ENCODE data around the gene ITSN1. TPM values are rescaled to one million over a fixed set of nuclear protein-coding genes. Genes with fewer than 3 reads are reported as not detected.

ITSN1 gene
- total and polyA plus RNA-seq, 2 of the 13 experiments (the other 11 are each of a cell fraction or from before 2014, with no cell fraction given), result 26.1 to 33.8 TPM

DNA sequence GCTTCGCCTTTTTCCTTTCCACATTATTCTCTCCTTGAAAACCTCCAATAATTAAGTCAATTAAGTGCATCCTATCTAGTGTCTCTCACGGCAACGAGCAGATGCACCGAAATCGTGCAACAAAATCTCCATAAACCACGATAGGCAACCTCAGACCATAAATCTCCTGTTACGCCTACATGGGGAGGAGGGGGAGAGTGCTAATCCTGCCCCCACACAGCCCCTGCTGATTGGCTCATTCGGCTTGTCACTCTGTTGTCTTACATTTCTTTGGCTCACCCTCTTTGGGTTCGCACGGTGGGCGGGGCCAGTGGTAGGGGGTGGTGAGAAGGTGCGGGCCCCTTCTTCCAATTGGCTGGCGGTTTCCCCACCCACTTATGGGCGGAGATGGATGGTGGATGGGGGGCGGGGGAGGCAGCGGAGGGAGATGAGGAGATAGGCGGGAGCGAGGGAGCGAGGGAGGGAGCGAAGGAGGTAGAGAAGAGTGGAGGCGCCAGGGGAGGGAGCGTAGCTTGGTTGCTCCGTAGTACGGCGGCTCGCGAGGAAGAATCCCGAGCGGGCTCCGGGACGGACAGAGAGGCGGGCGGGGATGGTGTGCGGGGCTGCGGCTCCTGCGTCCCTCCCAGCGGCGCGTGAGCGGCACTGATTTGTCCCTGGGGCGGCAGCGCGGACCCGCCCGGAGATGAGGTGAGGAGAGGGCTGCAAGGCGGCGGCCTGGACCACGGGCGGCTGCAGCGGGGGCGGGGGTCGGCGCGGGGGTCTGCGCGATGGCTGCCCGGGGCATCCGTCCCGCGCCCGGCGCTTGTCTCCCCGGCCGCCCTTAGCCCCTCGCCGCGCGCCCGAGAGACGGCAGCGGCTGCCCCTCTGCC lies at the start of gene ITSN1 (continued):
- TF ChIP-seq, protein P1, sequence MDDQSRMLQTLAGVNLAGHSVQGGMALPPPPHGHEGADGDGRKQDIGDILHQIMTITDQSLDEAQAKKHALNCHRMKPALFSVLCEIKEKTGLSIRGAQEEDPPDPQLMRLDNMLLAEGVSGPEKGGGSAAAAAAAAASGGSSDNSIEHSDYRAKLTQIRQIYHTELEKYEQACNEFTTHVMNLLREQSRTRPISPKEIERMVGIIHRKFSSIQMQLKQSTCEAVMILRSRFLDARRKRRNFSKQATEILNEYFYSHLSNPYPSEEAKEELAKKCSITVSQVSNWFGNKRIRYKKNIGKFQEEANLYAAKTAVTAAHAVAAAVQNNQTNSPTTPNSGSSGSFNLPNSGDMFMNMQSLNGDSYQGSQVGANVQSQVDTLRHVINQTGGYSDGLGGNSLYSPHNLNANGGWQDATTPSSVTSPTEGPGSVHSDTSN (CRISPR knock-in tag; IDR thresholded peaks at IDR 0.05; ENCODE audit: borderline replicate concordance), result no peak
- TF ChIP-seq NCOR1 (IDR thresholded peaks at IDR 0.05; ENCODE audit: borderline replicate concordance, low read length), result peak; percentile 45; the same call in 1 of the 2 replicates
- TF ChIP-seq ZNF337 (CRISPR knock-in tag; IDR thresholded peaks at IDR 0.05; ENCODE audit: borderline replicate concordance, low read depth), result no peak
- TF ChIP-seq TARDBP (CRISPR knock-in tag; IDR thresholded peaks at IDR 0.05), result peak; percentile 74
- TF ChIP-seq SP2 (CRISPR knock-in tag; IDR thresholded peaks at IDR 0.05), result peak; percentile 83
- TF ChIP-seq PCBP1 (IDR thresholded peaks at IDR 0.05; ENCODE audit: borderline replicate concordance, low read depth, low read length), result no peak; the same call in 1 of the 2 replicates
- TF ChIP-seq, protein P2, sequence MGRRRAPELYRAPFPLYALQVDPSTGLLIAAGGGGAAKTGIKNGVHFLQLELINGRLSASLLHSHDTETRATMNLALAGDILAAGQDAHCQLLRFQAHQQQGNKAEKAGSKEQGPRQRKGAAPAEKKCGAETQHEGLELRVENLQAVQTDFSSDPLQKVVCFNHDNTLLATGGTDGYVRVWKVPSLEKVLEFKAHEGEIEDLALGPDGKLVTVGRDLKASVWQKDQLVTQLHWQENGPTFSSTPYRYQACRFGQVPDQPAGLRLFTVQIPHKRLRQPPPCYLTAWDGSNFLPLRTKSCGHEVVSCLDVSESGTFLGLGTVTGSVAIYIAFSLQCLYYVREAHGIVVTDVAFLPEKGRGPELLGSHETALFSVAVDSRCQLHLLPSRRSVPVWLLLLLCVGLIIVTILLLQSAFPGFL (CRISPR knock-in tag; IDR thresholded peaks at IDR 0.05), result no peak
- no peak for TF ChIP-seq ZNF7 (CRISPR knock-in tag; IDR thresholded peaks at IDR 0.05)
- TF ChIP-seq ZNF282 (IDR thresholded peaks at IDR 0.05; ENCODE audit: partially characterized antibody), result no peak
- TF ChIP-seq, protein P3, sequence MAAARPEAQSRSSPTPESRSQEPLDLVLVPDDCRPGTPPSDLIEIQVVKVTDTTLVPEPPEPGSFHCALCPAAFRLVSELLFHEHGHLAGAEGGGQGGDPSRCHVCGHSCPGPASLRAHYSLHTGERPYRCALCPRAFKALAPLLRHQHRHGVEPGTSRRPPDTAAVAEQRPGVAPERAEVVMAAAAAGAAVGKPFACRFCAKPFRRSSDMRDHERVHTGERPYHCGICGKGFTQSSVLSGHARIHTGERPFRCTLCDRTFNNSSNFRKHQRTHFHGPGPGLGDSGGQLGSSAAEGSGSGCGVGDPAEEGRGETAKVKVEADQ (CRISPR knock-in tag; IDR thresholded peaks at IDR 0.05; ENCODE audit: borderline replicate concordance), result peak; percentile 18; the same call in 1 of the 2 replicates
- TF ChIP-seq, protein P4, sequence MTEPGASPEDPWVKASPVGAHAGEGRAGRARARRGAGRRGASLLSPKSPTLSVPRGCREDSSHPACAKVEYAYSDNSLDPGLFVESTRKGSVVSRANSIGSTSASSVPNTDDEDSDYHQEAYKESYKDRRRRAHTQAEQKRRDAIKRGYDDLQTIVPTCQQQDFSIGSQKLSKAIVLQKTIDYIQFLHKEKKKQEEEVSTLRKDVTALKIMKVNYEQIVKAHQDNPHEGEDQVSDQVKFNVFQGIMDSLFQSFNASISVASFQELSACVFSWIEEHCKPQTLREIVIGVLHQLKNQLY (CRISPR knock-in tag; IDR thresholded peaks at IDR 0.05), result no peak
- TF ChIP-seq, protein P5, sequence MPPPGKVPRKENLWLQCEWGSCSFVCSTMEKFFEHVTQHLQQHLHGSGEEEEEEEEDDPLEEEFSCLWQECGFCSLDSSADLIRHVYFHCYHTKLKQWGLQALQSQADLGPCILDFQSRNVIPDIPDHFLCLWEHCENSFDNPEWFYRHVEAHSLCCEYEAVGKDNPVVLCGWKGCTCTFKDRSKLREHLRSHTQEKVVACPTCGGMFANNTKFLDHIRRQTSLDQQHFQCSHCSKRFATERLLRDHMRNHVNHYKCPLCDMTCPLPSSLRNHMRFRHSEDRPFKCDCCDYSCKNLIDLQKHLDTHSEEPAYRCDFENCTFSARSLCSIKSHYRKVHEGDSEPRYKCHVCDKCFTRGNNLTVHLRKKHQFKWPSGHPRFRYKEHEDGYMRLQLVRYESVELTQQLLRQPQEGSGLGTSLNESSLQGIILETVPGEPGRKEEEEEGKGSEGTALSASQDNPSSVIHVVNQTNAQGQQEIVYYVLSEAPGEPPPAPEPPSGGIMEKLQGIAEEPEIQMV (CRISPR knock-in tag; IDR thresholded peaks at IDR 0.05; ENCODE audit: low read depth), result no peak
- TF ChIP-seq ZFP37 (CRISPR knock-in tag; IDR thresholded peaks at IDR 0.05; ENCODE audit: borderline replicate concordance), result no peak
- TF ChIP-seq ZNF547 (CRISPR knock-in tag; IDR thresholded peaks at IDR 0.05), result 0 out of 2 replicates have a peak, but pooled peaks have one; percentile 24
- peak; percentile 54; the same call in 1 of the 2 replicates for TF ChIP-seq PHF20 (CRISPR knock-in tag; IDR thresholded peaks at IDR 0.05)
- no peak for TF ChIP-seq MAF1 (CRISPR knock-in tag; IDR thresholded peaks at IDR 0.05; ENCODE audit: borderline replicate concordance)
- no peak for TF ChIP-seq SMARCE1 (IDR thresholded peaks at IDR 0.05; ENCODE audit: borderline replicate concordance)
- no peak for TF ChIP-seq ZNF20 (CRISPR knock-in tag; IDR thresholded peaks at IDR 0.05)
- peak; percentile 15; the same call in 1 of the 2 replicates for TF ChIP-seq RFXAP (CRISPR knock-in tag; IDR thresholded peaks at IDR 0.05; ENCODE audit: borderline replicate concordance)
- 0 out of 2 replicates have a peak, but pooled peaks have one; percentile 38 for TF ChIP-seq ATF7-NPFF (CRISPR knock-in tag; IDR thresholded peaks at IDR 0.05; ENCODE audit: low read depth)
- no peak for TF ChIP-seq RFXANK (CRISPR knock-in tag; IDR thresholded peaks at IDR 0.05)
- peak; percentile 49; the same call in 1 of the 2 replicates for TF ChIP-seq GATA4 (IDR thresholded peaks at IDR 0.05; ENCODE audit: borderline replicate concordance, low read depth)
- TF ChIP-seq KDM6A (CRISPR knock-in tag; IDR thresholded peaks at IDR 0.05; ENCODE audit: low read depth), result no peak
- TF ChIP-seq ZNF124 (CRISPR knock-in tag; IDR thresholded peaks at IDR 0.05), result no peak
- no peak for TF ChIP-seq ZNF180 (CRISPR knock-in tag; IDR thresholded peaks at IDR 0.05; ENCODE audit: borderline replicate concordance, low read depth)
- 0 out of 2 replicates have a peak, but pooled peaks have one; percentile 47 for TF ChIP-seq ZSCAN9 (CRISPR knock-in tag; IDR thresholded peaks at IDR 0.05; ENCODE audit: borderline replicate concordance)
